SK-N-SH treated with all-trans-retinoic acid at 6 μM for 48 hours (cell line): ENCODE results near the gene MAP3K20.

ENCODE experiments used
- ARNTL ChIP-seq: fragments of 450-650 bp; formaldehyde crosslinking; IDR thresholded peaks from 2 replicates; pipeline ENCODE4 v1.5.0; 2020; ENCODE audit warnings: low read depth, mild to moderate bottlenecking, moderate library complexity, borderline replicate concordance
- CREB5 ChIP-seq: fragments of 250-450 bp; sonication (Bioruptor Pico); IDR thresholded peaks from 2 replicates; pipeline ENCODE4 v1.5.1; 2020; ENCODE audit warnings: low read depth, mild to moderate bottlenecking, moderate library complexity
- ESRRG ChIP-seq: fragments of 250-450 bp; sonication (Bioruptor Pico); IDR thresholded peaks from 2 replicates; pipeline ENCODE4 v1.6.1; 2021; ENCODE audit warnings: mild to moderate bottlenecking
- GLIS3 ChIP-seq: fragments of 250-450 bp; sonication (Bioruptor Pico); IDR thresholded peaks from 2 replicates; pipeline ENCODE4 v1.5.0; 2020; ENCODE audit warnings: mild to moderate bottlenecking, moderate library complexity
- OSR1 ChIP-seq: fragments of 250-450 bp; sonication (Bioruptor Pico); IDR thresholded peaks from 2 replicates; pipeline ENCODE4 v1.8.0; 2022; ENCODE audit warnings: moderate library complexity, mild to moderate bottlenecking, inconsistent platforms
- PPARA ChIP-seq: fragments of 250-450 bp; sonication (Bioruptor Pico); IDR thresholded peaks from 2 replicates; pipeline ENCODE4 v1.5.0; 2020; ENCODE audit warnings: mild to moderate bottlenecking, borderline replicate concordance
- SNAI2 ChIP-seq: fragments of 250-450 bp; sonication (Bioruptor Pico); IDR thresholded peaks from 2 replicates; pipeline ENCODE4 v1.5.0; 2020; ENCODE audit warnings: mild to moderate bottlenecking, moderate library complexity
- TOX ChIP-seq: fragments of 250-450 bp; sonication (Bioruptor Pico); IDR thresholded peaks from 2 replicates; pipeline ENCODE4 v1.8.0; 2021; ENCODE audit warnings: mild to moderate bottlenecking, moderate library complexity, borderline replicate concordance
- ZC3H10 ChIP-seq: fragments of 250-450 bp; sonication (Bioruptor Pico); IDR thresholded peaks from 2 replicates; pipeline ENCODE4 v1.5.1; 2021; ENCODE audit warnings: mild to moderate bottlenecking, moderate library complexity
- ZFP30 ChIP-seq: fragments of 450-650 bp; formaldehyde crosslinking; IDR thresholded peaks from 2 replicates; pipeline ENCODE4 v1.5.0; 2022; ENCODE audit warnings: mild to moderate bottlenecking, moderate library complexity
- ZNF8 ChIP-seq: fragments of 450-650 bp; formaldehyde crosslinking; IDR thresholded peaks from 2 replicates; pipeline ENCODE4 v1.5.0; 2020; ENCODE audit warnings: mild to moderate bottlenecking, moderate library complexity
- TF ChIP-seq, protein P1 (sequence below): fragments of 250-450 bp; sonication (Bioruptor Pico); IDR thresholded peaks from 2 replicates; pipeline ENCODE4 v1.8.0; 2020; ENCODE audit warnings: mild to moderate bottlenecking, moderate library complexity, borderline replicate concordance

GRCh38 chr2:173217116-173217840, 141.6 kb downstream of the MAP3K20 start:
- TF ChIP-seq SNAI2 (CRISPR knock-in tag) (no peak), ZFP30 (no peak), PPARA (CRISPR knock-in tag) (no peak), OSR1 (CRISPR knock-in tag) (no peak), GLIS3 (CRISPR knock-in tag) (no peak), ARNTL (CRISPR knock-in tag) (no peak), CREB5 (CRISPR knock-in tag) (no peak), ZC3H10 (CRISPR knock-in tag) (no peak), ZNF8 (CRISPR knock-in tag) (no peak), TOX (no peak), ESRRG (CRISPR knock-in tag) (no peak)
- TF ChIP-seq, protein P1, sequence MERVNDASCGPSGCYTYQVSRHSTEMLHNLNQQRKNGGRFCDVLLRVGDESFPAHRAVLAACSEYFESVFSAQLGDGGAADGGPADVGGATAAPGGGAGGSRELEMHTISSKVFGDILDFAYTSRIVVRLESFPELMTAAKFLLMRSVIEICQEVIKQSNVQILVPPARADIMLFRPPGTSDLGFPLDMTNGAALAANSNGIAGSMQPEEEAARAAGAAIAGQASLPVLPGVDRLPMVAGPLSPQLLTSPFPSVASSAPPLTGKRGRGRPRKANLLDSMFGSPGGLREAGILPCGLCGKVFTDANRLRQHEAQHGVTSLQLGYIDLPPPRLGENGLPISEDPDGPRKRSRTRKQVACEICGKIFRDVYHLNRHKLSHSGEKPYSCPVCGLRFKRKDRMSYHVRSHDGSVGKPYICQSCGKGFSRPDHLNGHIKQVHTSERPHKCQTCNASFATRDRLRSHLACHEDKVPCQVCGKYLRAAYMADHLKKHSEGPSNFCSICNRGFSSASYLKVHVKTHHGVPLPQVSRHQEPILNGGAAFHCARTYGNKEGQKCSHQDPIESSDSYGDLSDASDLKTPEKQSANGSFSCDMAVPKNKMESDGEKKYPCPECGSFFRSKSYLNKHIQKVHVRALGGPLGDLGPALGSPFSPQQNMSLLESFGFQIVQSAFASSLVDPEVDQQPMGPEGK, result no peak
